HPDE6-E6E7 (cell line): ENCODE measurements around the gene RAB36.

Experiments
- DNase-seq: peaks from one replicate; pipeline ENCODE4 v3.0.0; 2011; ENCODE audit warnings: missing footprints; ENCODE audit errors: extremely low spot score

Gene RAB36

GRCh38 chr22:23108249-23109078 lies 36.8 kb upstream of the RAB36 start:
- no peak for DNase-seq

GRCh38 chr22:23109079-23109347 lies 36.3 kb upstream of the RAB36 start:
- DNase-seq, result no peak

- DNase-seq, result no peak
Measured at GRCh38 chr22:23109441-23109978, 35.8 kb upstream of the RAB36 start.

GRCh38 chr22:23110190-23110921 lies 34.9 kb upstream of the RAB36 start:
- no peak for DNase-seq

- DNase-seq, result peak; percentile 13
Measured at GRCh38 chr22:23110922-23111527, 34.3 kb upstream of the RAB36 start.

GRCh38 chr22:23112472-23113012 lies 32.7 kb upstream of the RAB36 start:
- no peak for DNase-seq

GRCh38 chr22:23113067-23113846 lies 32.0 kb upstream of the RAB36 start:
- DNase-seq, result no peak

- DNase-seq, result no peak
Measured at GRCh38 chr22:23113847-23114720, 31.2 kb upstream of the RAB36 start.

- no peak for DNase-seq
Measured at GRCh38 chr22:23114721-23115020, 30.6 kb upstream of the RAB36 start.

GRCh38 chr22:23115369-23115768 lies 29.9 kb upstream of the RAB36 start:
- DNase-seq, result no peak

- no peak for DNase-seq
Measured at GRCh38 chr22:23115825-23116494, 29.3 kb upstream of the RAB36 start.

- no peak for DNase-seq
Measured at GRCh38 chr22:23116506-23117263, 28.6 kb upstream of the RAB36 start.

GRCh38 chr22:23117275-23117674 lies 28.0 kb upstream of the RAB36 start:
- no peak for DNase-seq

- no peak for DNase-seq
Measured at GRCh38 chr22:23117891-23118646, 27.2 kb upstream of the RAB36 start.

GRCh38 chr22:23118647-23119493 lies 26.4 kb upstream of the RAB36 start:
- no peak for DNase-seq

GRCh38 chr22:23119494-23120414 lies 25.5 kb upstream of the RAB36 start:
- no peak for DNase-seq

GRCh38 chr22:23120415-23120899 lies 24.8 kb upstream of the RAB36 start:
- DNase-seq, result no peak
